HEK293 (cell line): ENCODE measurements around the gene AP1S2.

Experiments
- SP2 ChIP-seq: fragments of 450-650 bp; formaldehyde crosslinking; IDR thresholded peaks from 2 replicates; pipeline ENCODE4 v1.5.1; 2016; ENCODE audit warnings: missing biosample characterization, missing genetic modification characterization
- ZNF610 ChIP-seq: fragments of 450-650 bp; formaldehyde crosslinking; IDR thresholded peaks from 2 replicates; pipeline ENCODE4 v1.5.1; 2016; ENCODE audit warnings: missing biosample characterization, missing genetic modification characterization, borderline replicate concordance

- TF ChIP-seq ZNF610 (no peak), SP2 (tag by site-specific recombination) (no peak)
Measured at GRCh38 chrX:15829217-15829616, 25.4 kb downstream of the AP1S2 start.
